ENCODE results near the gene EMC9. TPM values are rescaled to one million over a fixed set of nuclear protein-coding genes. Genes with fewer than 3 reads are reported as not detected.

The EMC9 gene
- total and polyA plus RNA-seq, 2 experiments from 2014 or later, result 13.8 to 34.1 TPM

- Histone ChIP-seq H3K9me3 (ENCODE audit: low read depth) (no peaks in the 10 kb centered on the region), H3K27me3 (no peaks in the 10 kb centered on the region), H2AFZ (no peak overlapping the region), H4K20me1 (ENCODE audit: insufficient read depth, poor library complexity, severe bottlenecking) (no peaks in the 10 kb centered on the region), H3K9me2 (replicated peaks; ENCODE audit: insufficient read depth) (no peaks in the 10 kb centered on the region), H3K79me2 (peaks cover 27% of the 10 kb centered on the region), H3K36me3 (replicated peaks; ENCODE audit: insufficient read depth, low read depth) (peaks cover 2% of the 10 kb centered on the region), H3K4me1 (ENCODE audit: insufficient read depth) (peaks cover 5% of the 10 kb centered on the region), H3K4me3 (no peak overlapping the region), H3K4me2 (no peak overlapping the region), H3K27ac (no peak overlapping the region)
- no peak for TF ChIP-seq EZH2phosphoT487 (IDR thresholded peaks at IDR 0.05; ENCODE audit: low read depth, severe bottlenecking, unreplicated experiment)
- no peak for TF ChIP-seq CTCF (IDR thresholded peaks at IDR 0.05; ENCODE audit: poor library complexity)
- no peak for TF ChIP-seq EZH2 (IDR thresholded peaks at IDR 0.05; ENCODE audit: borderline replicate concordance)
- DNase-seq (ENCODE audit: low spot score), result no peak
- 97% methylated on average over 5 of the region's 5 CpGs for WGBS (ENCODE audit: low lambda C conversion rate, missing lambda C conversion rate)
These were observed 35.2 kb upstream of the EMC9 start for GRCh38 chr14:24176599-24176998.

- peak overlapping the region; percentile 81 for H3K4me2 ChIP-seq
- peaks cover 5% of the 10 kb centered on the region for H3K4me1 ChIP-seq (ENCODE audit: insufficient read depth)
These were observed 31.5 kb upstream of the EMC9 start for GRCh38 chr14:24172871-24173281.

GRCh38 chr14:24172261-24172860 lies 31.0 kb upstream of the EMC9 start:
- Histone ChIP-seq H3K79me2 (peaks cover 27% of the 10 kb centered on the region), H3K9me2 (replicated peaks; ENCODE audit: insufficient read depth) (no peaks in the 10 kb centered on the region), H3K27ac (peak overlapping the region; percentile 71), H3K36me3 (replicated peaks; ENCODE audit: insufficient read depth, low read depth) (peaks cover 2% of the 10 kb centered on the region), H2AFZ (peak overlapping the region; percentile 16), H3K9me3 (ENCODE audit: low read depth) (no peaks in the 10 kb centered on the region), H4K20me1 (ENCODE audit: insufficient read depth, poor library complexity, severe bottlenecking) (no peaks in the 10 kb centered on the region), H3K4me3 (peak overlapping the region; percentile 11), H3K4me1 (ENCODE audit: insufficient read depth) (peaks cover 5% of the 10 kb centered on the region), H3K27me3 (no peaks in the 10 kb centered on the region), H3K4me2 (peak overlapping the region; percentile 81)
- no peak for DNase-seq (ENCODE audit: low spot score)
- 46% methylated on average over 30 of the region's 30 CpGs for WGBS (ENCODE audit: low lambda C conversion rate, missing lambda C conversion rate)
- TF ChIP-seq EZH2 (IDR thresholded peaks at IDR 0.05; ENCODE audit: borderline replicate concordance), result no peak
- no peak for TF ChIP-seq EZH2phosphoT487 (IDR thresholded peaks at IDR 0.05; ENCODE audit: low read depth, severe bottlenecking, unreplicated experiment)
- TF ChIP-seq CTCF (IDR thresholded peaks at IDR 0.05; ENCODE audit: poor library complexity), result no peak

More at GRCh38 chr14:24172871-24173281, 31.5 kb upstream of the EMC9 start:
- Histone ChIP-seq H3K79me2 (peaks cover 27% of the 10 kb centered on the region), H4K20me1 (ENCODE audit: insufficient read depth, poor library complexity, severe bottlenecking) (no peaks in the 10 kb centered on the region), H3K36me3 (replicated peaks; ENCODE audit: insufficient read depth, low read depth) (peaks cover 2% of the 10 kb centered on the region), H3K9me3 (ENCODE audit: low read depth) (no peaks in the 10 kb centered on the region), H3K27me3 (no peaks in the 10 kb centered on the region), H3K27ac (peak overlapping the region; percentile 71), H2AFZ (no peak overlapping the region), H3K9me2 (replicated peaks; ENCODE audit: insufficient read depth) (no peaks in the 10 kb centered on the region), H3K4me3 (peak overlapping the region; percentile 11)
- no peak for DNase-seq (ENCODE audit: low spot score)
- TF ChIP-seq CTCF (IDR thresholded peaks at IDR 0.05; ENCODE audit: poor library complexity), result no peak
- TF ChIP-seq EZH2 (IDR thresholded peaks at IDR 0.05; ENCODE audit: borderline replicate concordance), result no peak
- no peak for TF ChIP-seq EZH2phosphoT487 (IDR thresholded peaks at IDR 0.05; ENCODE audit: low read depth, severe bottlenecking, unreplicated experiment)
- WGBS (ENCODE audit: low lambda C conversion rate, missing lambda C conversion rate), result 75% methylated on average over 20 of the region's 20 CpGs
